HCT116 (cell line): Measurements from ENCODE around the gene CTIF.

Source experiments
- CBX3 ChIP-seq: IDR thresholded peaks from 2 replicates; pipeline ENCODE4 v1.6.1; 2012; ENCODE audit warnings: low read depth
- EZH2 ChIP-seq: fragments of 200-600 bp; sonication (generic); IDR thresholded peaks from 2 replicates; pipeline ENCODE4 v1.6.1; 2017; ENCODE audit warnings: antibody characterized with exemption, mixed run types
- POLR2A ChIP-seq: IDR thresholded peaks from 2 replicates; pipeline ENCODE4 v1.7.0; 2011; ENCODE audit warnings: borderline replicate concordance; ENCODE audit not compliant: insufficient read depth, insufficient read length; ENCODE audit errors: extremely low read depth
- POLR2AphosphoS5 ChIP-seq: IDR thresholded peaks from 2 replicates; pipeline ENCODE4 v1.6.1; 2011; ENCODE audit warnings: mild to moderate bottlenecking, low read depth, low read length, moderate library complexity
- RAD21 ChIP-seq: IDR thresholded peaks from 2 replicates; pipeline ENCODE4 v1.6.1; 2012; ENCODE audit warnings: low read depth, mild to moderate bottlenecking
- YY1 ChIP-seq: IDR thresholded peaks from 2 replicates; pipeline ENCODE4 v1.6.1; 2011; ENCODE audit warnings: low read length, low read depth, moderate library complexity, mild to moderate bottlenecking; ENCODE audit not compliant: insufficient replicate concordance; ENCODE audit errors: extremely low read depth
- TF ChIP-seq, protein P1 (sequence below), 3 experiments: fragments of 200-600 bp in 1 of 3; sonication (generic) in 1 of 3; IDR thresholded peaks in 2 of 3; conservative IDR thresholded peaks in 1 of 3; 2 replicates each; pipeline ENCODE4 v1.5.1; 2012 to 2017; ENCODE audit warnings: low read depth in 2 of 3, low read length in 2 of 3, antibody characterized with exemption in 1 of 3, borderline replicate concordance in 1 of 3, control low read depth in 1 of 3, mild to moderate bottlenecking in 1 of 3, mixed read lengths in 1 of 3, mixed run types in 1 of 3, moderate library complexity in 1 of 3; ENCODE audit not compliant: insufficient read depth in 1 of 3

DNA sequence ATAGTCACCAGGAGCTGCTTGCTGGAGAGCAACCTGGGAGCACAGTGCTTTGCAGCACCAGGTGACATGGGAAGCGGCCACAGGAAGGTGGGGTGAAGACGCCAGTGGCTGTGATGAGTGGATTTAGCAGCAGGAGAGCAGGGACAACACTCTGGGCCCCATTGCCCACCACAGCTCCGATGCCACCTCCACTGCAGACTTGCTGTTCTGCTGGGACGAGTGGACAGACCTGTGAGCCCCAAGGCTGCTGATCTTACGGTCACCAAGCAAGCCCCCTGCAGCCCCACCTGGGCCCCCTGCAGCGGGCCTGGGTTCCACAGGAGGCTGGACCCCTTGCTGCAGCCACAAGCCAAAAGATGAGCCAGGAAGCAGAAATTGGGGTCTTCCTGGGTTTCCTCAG, 73.7 kb downstream of the CTIF start:
- TF ChIP-seq, protein P1, sequence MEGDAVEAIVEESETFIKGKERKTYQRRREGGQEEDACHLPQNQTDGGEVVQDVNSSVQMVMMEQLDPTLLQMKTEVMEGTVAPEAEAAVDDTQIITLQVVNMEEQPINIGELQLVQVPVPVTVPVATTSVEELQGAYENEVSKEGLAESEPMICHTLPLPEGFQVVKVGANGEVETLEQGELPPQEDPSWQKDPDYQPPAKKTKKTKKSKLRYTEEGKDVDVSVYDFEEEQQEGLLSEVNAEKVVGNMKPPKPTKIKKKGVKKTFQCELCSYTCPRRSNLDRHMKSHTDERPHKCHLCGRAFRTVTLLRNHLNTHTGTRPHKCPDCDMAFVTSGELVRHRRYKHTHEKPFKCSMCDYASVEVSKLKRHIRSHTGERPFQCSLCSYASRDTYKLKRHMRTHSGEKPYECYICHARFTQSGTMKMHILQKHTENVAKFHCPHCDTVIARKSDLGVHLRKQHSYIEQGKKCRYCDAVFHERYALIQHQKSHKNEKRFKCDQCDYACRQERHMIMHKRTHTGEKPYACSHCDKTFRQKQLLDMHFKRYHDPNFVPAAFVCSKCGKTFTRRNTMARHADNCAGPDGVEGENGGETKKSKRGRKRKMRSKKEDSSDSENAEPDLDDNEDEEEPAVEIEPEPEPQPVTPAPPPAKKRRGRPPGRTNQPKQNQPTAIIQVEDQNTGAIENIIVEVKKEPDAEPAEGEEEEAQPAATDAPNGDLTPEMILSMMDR (IDR thresholded peaks at IDR 0.05 in 2 of 3, conservative IDR thresholded peaks at IDR 0.05 in 1 of 3; ENCODE audit: borderline replicate concordance in 1 of 3, insufficient read depth in 1 of 3, low read depth in 2 of 3, low read length in 2 of 3): no peak
- TF ChIP-seq EZH2: no peak
- no peak for TF ChIP-seq YY1
- no peak for TF ChIP-seq POLR2A
- no peak for TF ChIP-seq CBX3
- no peak for TF ChIP-seq RAD21
- no peak for TF ChIP-seq POLR2AphosphoS5
